K562 (cell line): Measurements from ENCODE around the gene PRMT5. TPM values are rescaled to one million over a fixed set of nuclear protein-coding genes. Genes with fewer than 3 reads are reported as not detected.
A peak's percentile ranks its signal among the peaks of the same experiment; 100 is the strongest.

Source experiments
- ATF3 ChIP-seq, 2 experiments: fragments of 450-650 bp in 1 of 2; sonication (generic) in 1 of 2; formaldehyde crosslinking in 1 of 2; IDR thresholded peaks in 1 of 2; conservative IDR thresholded peaks in 1 of 2; 2 replicates each; pipeline versions ENCODE4 v1.6.1 to v1.8.1; 2016 to 2023; ENCODE audit warnings: mild to moderate bottlenecking in 2 of 2, moderate library complexity in 2 of 2, inconsistent platforms in 1 of 2, missing genetic modification reagents in 1 of 2
- CBX8 ChIP-seq: fragments of 200-600 bp; sonication (generic); IDR thresholded peaks from 2 replicates; pipeline ENCODE4 v1.6.1; 2012; ENCODE audit warnings: borderline replicate concordance, mixed run types, low read depth, mild to moderate bottlenecking, moderate library complexity, mixed read lengths, low read length, control low read depth, inconsistent platforms; ENCODE audit not compliant: poor library complexity, severe bottlenecking; ENCODE audit errors: extremely low read depth
- CEBPG ChIP-seq, 3 experiments: fragments of 200-800 bp in 1 of 3; sonication (Bioruptor generic) in 1 of 3; sonication (generic) in 1 of 3; formaldehyde crosslinking in 1 of 3; IDR thresholded peaks in 2 of 3; conservative IDR thresholded peaks in 1 of 3; 2 replicates each; pipeline versions ENCODE4 v1.6.1 to v1.8.0; 2016 to 2022; ENCODE audit warnings: missing compliant biosample characterization in 2 of 3, missing genetic modification characterization in 2 of 3, mild to moderate bottlenecking in 1 of 3, missing genetic modification reagents in 1 of 3
- DDX20 ChIP-seq: fragments of 450-650 bp; IDR thresholded peaks from 2 replicates; pipeline ENCODE4 v1.6.1; 2016; ENCODE audit warnings: missing genetic modification characterization, low read depth, mild to moderate bottlenecking, missing compliant biosample characterization, moderate library complexity
- DNMT1 ChIP-seq: fragments of 450-650 bp; IDR thresholded peaks from 2 replicates; pipeline ENCODE4 v1.6.1; 2016; ENCODE audit warnings: antibody characterized with exemption, mild to moderate bottlenecking
- ESRRB ChIP-seq: fragments of 250-450 bp; sonication (Bioruptor Pico); IDR thresholded peaks from 2 replicates; pipeline ENCODE4 v1.5.0; 2020; ENCODE audit warnings: mild to moderate bottlenecking, moderate library complexity, borderline replicate concordance
- EZH2 ChIP-seq: IDR thresholded peaks from 2 replicates; pipeline ENCODE4 v1.6.1; 2012; ENCODE audit warnings: low read depth, mild to moderate bottlenecking, inconsistent platforms, low read length, borderline replicate concordance
- FOXJ2 ChIP-seq: fragments of 200-800 bp; sonication (Bioruptor generic); IDR thresholded peaks from 2 replicates; pipeline ENCODE4 v1.6.1; 2016; ENCODE audit warnings: missing genetic modification characterization, missing compliant biosample characterization
- HMG20A ChIP-seq: fragments of 450-650 bp; formaldehyde crosslinking; conservative IDR thresholded peaks from 2 replicates; pipeline ENCODE4 v1.4.0; 2020; ENCODE audit warnings: mild to moderate bottlenecking, mixed read lengths
- HOXB6 ChIP-seq: fragments of 250-450 bp; sonication (Bioruptor Pico); IDR thresholded peaks from 2 replicates; pipeline ENCODE4 v1.5.1; 2022; ENCODE audit warnings: mild to moderate bottlenecking, borderline replicate concordance
- MLX ChIP-seq, 2 experiments: fragments of 450-650 bp in 1 of 2; sonication (generic) in 1 of 2; formaldehyde crosslinking; conservative IDR thresholded peaks; 2 replicates each; pipeline versions ENCODE4 v1.4.0 to v1.8.1; 2020 to 2022; ENCODE audit warnings: mild to moderate bottlenecking in 1 of 2, missing genetic modification reagents in 1 of 2
- NFE2 ChIP-seq: IDR thresholded peaks from 2 replicates; pipeline ENCODE4 v1.6.1; 2014; ENCODE audit warnings: antibody characterized with exemption, low read depth
- PHF20 ChIP-seq: fragments of 450-650 bp; IDR thresholded peaks from 2 replicates; pipeline ENCODE4 v1.6.1; 2018; ENCODE audit not compliant: partially characterized antibody
- PPARD ChIP-seq: fragments of 250-450 bp; sonication (Bioruptor Pico); IDR thresholded peaks from 2 replicates; pipeline ENCODE4 v1.8.0; 2022; ENCODE audit warnings: inconsistent platforms, mild to moderate bottlenecking, moderate library complexity
- RFX5 ChIP-seq: IDR thresholded peaks from 2 replicates; pipeline ENCODE4 v1.6.1; 2011; ENCODE audit warnings: low read depth, mild to moderate bottlenecking, improper control_type of control experiment, low read length
- STAG1 ChIP-seq: sonication (generic); formaldehyde crosslinking; IDR thresholded peaks from 2 replicates; pipeline ENCODE4 v1.5.0; 2020; ENCODE audit warnings: missing genetic modification reagents, borderline replicate concordance
- TEAD4 ChIP-seq, 2 experiments: sonication (generic) in 1 of 2; formaldehyde crosslinking in 1 of 2; IDR thresholded peaks; 2 replicates each; pipeline versions ENCODE4 v1.6.1 to v1.8.0; 2012 to 2022; ENCODE audit warnings: borderline replicate concordance in 1 of 2, inconsistent platforms in 1 of 2, low read length in 1 of 2, mild to moderate bottlenecking in 1 of 2, missing genetic modification reagents in 1 of 2
- YY1 ChIP-seq, 3 experiments: IDR thresholded peaks; 2 replicates each; pipeline ENCODE4 v1.6.1; 2011; ENCODE audit warnings: low read length in 2 of 3, mild to moderate bottlenecking in 2 of 3, moderate library complexity in 2 of 3, borderline replicate concordance in 1 of 3, control low read depth in 1 of 3, low read depth in 1 of 3; ENCODE audit not compliant: insufficient read depth in 3 of 3, insufficient replicate concordance in 2 of 3, control insufficient read depth in 1 of 3, insufficient read length in 1 of 3; ENCODE audit errors: extremely low read depth in 1 of 3
- ZFX ChIP-seq: sonication (generic); formaldehyde crosslinking; IDR thresholded peaks from 2 replicates; pipeline ENCODE4 v1.8.0; 2022; ENCODE audit warnings: mild to moderate bottlenecking, missing genetic modification reagents, moderate library complexity
- ZNF24 ChIP-seq: fragments of 450-650 bp; IDR thresholded peaks from 2 replicates; pipeline ENCODE4 v1.6.1; 2016
- ZNF655 ChIP-seq: fragments of 250-450 bp; sonication (Bioruptor Pico); IDR thresholded peaks from 2 replicates; pipeline ENCODE4 v1.5.0; 2021
- ZNF668 ChIP-seq: fragments of 250-450 bp; sonication (Bioruptor Pico); IDR thresholded peaks from 2 replicates; pipeline ENCODE4 v1.8.0; 2022; ENCODE audit warnings: mild to moderate bottlenecking, inconsistent platforms
- polyA plus RNA-seq, 8 experiments: library from polyadenylated mRNA; depleted of rRNA in 4 of 8; stranded (reverse) in 5 of 8; unstranded in 3 of 8; fragments of >200 nt; fragmentation: Nextera tagmentation in 2 of 8; fragmentation: Illumina TruSeq in 1 of 8; extraction: Ambion mirVana in 2 of 8; extraction: Trizol in 1 of 8; gene quantifications; 2 replicates each; pipeline versions ENCODE4 v1.2.1 to v1.2.3, GENCODE V29; 2011 to 2014; ENCODE audit warnings: inconsistent platforms in 1 of 8, missing spikeins in 1 of 8
- total RNA-seq, 7 experiments: library from RNA; depleted of rRNA in 6 of 7; stranded (reverse); fragments of >200 nt in 6 of 7; fragmentation: Illumina TruSeq in 2 of 7; extraction: Trizol in 2 of 7; gene quantifications; 2 replicates each; pipeline versions ENCODE4 v1.2.1 to v1.2.3, GENCODE V29; 2011 to 2021; ENCODE audit warnings: low replicate concordance in 1 of 7

Gene PRMT5
- total and polyA plus RNA-seq, 9 of the 15 experiments (the other 6 are each of a cell fraction or from before 2014, with no cell fraction given), result 114 to 552 (median 222) TPM

GRCh38 chr14:22918804-22919600 is 10.2 kb downstream of the PRMT5 start, which contains the start of gene RBM23 (continued):
- TF ChIP-seq TEAD4 (IDR thresholded peaks at IDR 0.05; ENCODE audit: low read length) (0 out of 2 replicates have a peak, but pooled peaks have one; percentile 12), TEAD4 (CRISPR knock-in tag; IDR thresholded peaks at IDR 0.05; ENCODE audit: borderline replicate concordance) (no peak), CEBPG (CRISPR knock-in tag; IDR thresholded peaks at IDR 0.05) (no peak; the same call in 1 of the 2 replicates), CEBPG (tag; conservative IDR thresholded peaks at IDR 0.05 in 1 of 2, IDR thresholded peaks at IDR 0.05 in 1 of 2) (peak in 1 of 2 experiments; percentile 63; a peak in 3 of 4 replicates), DDX20 (no peak), CBX8 (no peak), ZFX (CRISPR knock-in tag) (no peak), DNMT1 (no peak), ATF3 (IDR thresholded peaks at IDR 0.05) (peak; percentile 88), ATF3 (CRISPR knock-in tag; conservative IDR thresholded peaks at IDR 0.05) (no peak; the same call in 1 of the 2 replicates), ZNF655 (no peak), ZNF668 (no peak), FOXJ2 (peak; percentile 92), PHF20 (peak; percentile 77), ESRRB (CRISPR knock-in tag) (no peak), RFX5 (peak; percentile 84), STAG1 (CRISPR knock-in tag) (no peak), NFE2 (no peak), HMG20A (no peak), PPARD (CRISPR knock-in tag) (no peak), HOXB6 (CRISPR knock-in tag) (no peak), ZNF24 (no peak), EZH2 (no peak), MLX (CRISPR knock-in tag; conservative IDR thresholded peaks at IDR 0.05) (no peak), YY1 (IDR thresholded peaks at IDR 0.05; ENCODE audit: borderline replicate concordance in 1 of 3, control insufficient read depth in 1 of 3, extremely low read depth in 1 of 3, insufficient read depth in 3 of 3, insufficient read length in 1 of 3, insufficient replicate concordance in 2 of 3, low read depth in 1 of 3, low read length in 2 of 3) (peak; percentile 75 to 97 (median 91))
